NCI-H1092 (cell line): ENCODE results near the gene COL4A4.
"Not testable (repeated sequence)": the region's sequence is repeated elsewhere in the genome, so short reads cannot be mapped to it uniquely, and the experiment has no call there.

Experiments
- DNase-seq: peaks from one replicate; lab custom pipeline; 2025; lab: John Stamatoyannopoulos, UW

The COL4A4 gene

GRCh38 chr2:227115761-227116160 is 48.2 kb downstream of the COL4A4 start:
- DNase-seq = no peak

- DNase-seq = peak; percentile 13
Measured at GRCh38 chr2:227106845-227107759, 56.9 kb downstream of the COL4A4 start.

GRCh38 chr2:227103583-227103982 is 60.4 kb downstream of the COL4A4 start:
- DNase-seq = peak; percentile 22

- no peak for DNase-seq
Measured at GRCh38 chr2:227099340-227099739, 64.7 kb downstream of the COL4A4 start.

GRCh38 chr2:227098162-227098515 is 65.9 kb downstream of the COL4A4 start:
- DNase-seq = no peak

- DNase-seq = no peak
Measured at GRCh38 chr2:227097495-227098161, 66.4 kb downstream of the COL4A4 start.

- no peak for DNase-seq
Measured at GRCh38 chr2:227095346-227095745, 68.7 kb downstream of the COL4A4 start.

GRCh38 chr2:227082286-227082685 is 81.7 kb downstream of the COL4A4 start:
- DNase-seq = no peak

- DNase-seq = no peak
Measured at GRCh38 chr2:227079726-227080125, 84.3 kb downstream of the COL4A4 start.

- DNase-seq = not testable (repeated sequence)
Measured at GRCh38 chr2:227065065-227065464, 98.9 kb downstream of the COL4A4 start.

- DNase-seq = no peak
Measured at GRCh38 chr2:227058888-227059399, 105.1 kb downstream of the COL4A4 start.

- no peak for DNase-seq
Measured at GRCh38 chr2:227057743-227058447, 106.1 kb downstream of the COL4A4 start.

- no peak for DNase-seq
Measured at GRCh38 chr2:227057060-227057459, 106.9 kb downstream of the COL4A4 start.

GRCh38 chr2:227054006-227054405 is 110.0 kb downstream of the COL4A4 start:
- no peak for DNase-seq

- peak; percentile 60 for DNase-seq
Measured at GRCh38 chr2:227052879-227053278, 111.1 kb downstream of the COL4A4 start.

GRCh38 chr2:227043981-227044380 is 120.0 kb downstream of the COL4A4 start:
- DNase-seq = no peak

- DNase-seq = no peak
Measured at GRCh38 chr2:227038550-227039189, 125.3 kb downstream of the COL4A4 start.

- DNase-seq = no peak
Measured at GRCh38 chr2:227036527-227036926, 127.5 kb downstream of the COL4A4 start.

- no peak for DNase-seq
Measured at GRCh38 chr2:227035711-227036367, 128.2 kb downstream of the COL4A4 start.

- DNase-seq = no peak
Measured at GRCh38 chr2:227033471-227034148, 130.4 kb downstream of the COL4A4 start.

- DNase-seq = no peak
Measured at GRCh38 chr2:227031379-227031778, 132.6 kb downstream of the COL4A4 start.
